Stimulated activated CD8-positive, alpha-beta memory T cell treated with anti-CD3 and anti-CD28 coated beads, Interleukin-2, amount 100 ng/mL, for 1 hour (primary cell): ENCODE data around the gene POLR3GL.
A peak's percentile ranks its signal among the peaks of the same experiment; 100 is the strongest.
"Not testable (repeated sequence)": the region's sequence is repeated elsewhere in the genome, so short reads cannot be mapped to it uniquely, and the experiment has no call there.

ENCODE experiments used
- DNase-seq, 2 donors: peaks; one replicate each; pipeline ENCODE4 v3.0.0-alpha.2; 2020; ENCODE audit warnings: low read depth in 2 of 2

The POLR3GL gene, protein sequence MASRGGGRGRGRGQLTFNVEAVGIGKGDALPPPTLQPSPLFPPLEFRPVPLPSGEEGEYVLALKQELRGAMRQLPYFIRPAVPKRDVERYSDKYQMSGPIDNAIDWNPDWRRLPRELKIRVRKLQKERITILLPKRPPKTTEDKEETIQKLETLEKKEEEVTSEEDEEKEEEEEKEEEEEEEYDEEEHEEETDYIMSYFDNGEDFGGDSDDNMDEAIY

DNA sequence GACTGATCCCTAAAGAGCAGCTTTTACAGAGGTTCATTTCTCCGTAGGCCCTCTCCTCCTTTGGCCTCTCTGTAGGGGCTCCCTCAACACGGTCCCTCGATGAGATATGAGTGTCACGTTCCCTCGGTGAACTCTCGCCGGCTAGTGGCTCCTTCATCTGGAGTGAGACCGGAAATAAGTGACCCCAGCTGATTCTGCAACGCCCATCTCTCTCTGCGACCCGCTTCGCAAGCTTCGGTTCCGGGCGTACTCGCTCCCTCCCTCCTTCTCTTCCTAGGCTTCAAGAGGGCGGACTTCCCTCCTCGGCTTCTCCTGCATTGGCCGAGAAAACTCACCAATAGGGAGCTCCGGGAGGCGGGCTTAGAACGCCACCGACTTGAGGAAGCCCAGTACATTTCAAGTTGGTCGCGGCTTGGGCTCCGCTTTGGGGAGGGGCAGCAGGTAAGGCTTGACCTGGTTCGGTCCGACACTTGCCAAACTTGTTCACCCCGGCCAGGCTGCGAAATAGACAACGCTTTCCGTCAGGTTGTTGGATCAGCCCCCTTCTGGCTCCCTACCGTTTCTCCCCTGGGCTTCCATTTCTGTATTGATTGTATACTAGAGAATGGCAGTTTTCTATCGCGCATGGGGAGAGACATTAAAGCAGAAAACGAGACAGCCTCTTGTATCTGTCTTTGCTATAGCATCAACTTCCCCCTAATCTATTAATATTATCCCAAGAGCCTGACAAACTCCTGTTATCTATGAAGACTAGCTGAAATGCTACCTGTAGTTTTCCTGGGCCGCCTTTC is at the start of gene POLR3GL, which contains the start of gene ANKRD34A:
Gene POLR3GL (plus strand): TSS at position 363 of the 791 bp plus-strand sequence. CDS start 10,176 bp downstream, outside the sequence.
Gene ANKRD34A (minus strand): TSS at position 248 of the 791 bp plus-strand sequence. CDS start 2,816 bp downstream, outside the sequence.
- peak; percentile 75 to 77 for DNase-seq

DNA sequence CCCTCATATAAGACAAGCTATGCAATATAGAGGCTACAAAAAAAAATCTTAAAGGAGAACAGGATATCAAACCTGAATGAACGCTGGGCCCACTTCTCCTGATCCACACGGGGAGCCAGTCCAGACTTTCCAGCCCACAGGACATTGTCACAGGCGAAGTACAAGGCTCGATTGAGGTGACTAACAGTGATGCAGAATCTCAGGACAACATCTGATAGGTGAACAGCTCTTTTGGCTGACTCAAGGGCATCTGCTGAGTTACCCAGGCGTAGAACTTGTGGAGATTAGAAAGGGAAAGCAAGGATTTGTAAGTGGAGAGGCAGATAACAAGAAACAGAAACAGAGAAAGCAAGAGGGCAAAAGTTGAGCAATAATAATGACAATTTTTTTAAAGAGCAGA is 47.7 kb upstream of the POLR3GL start:
- no peak for DNase-seq

DNA sequence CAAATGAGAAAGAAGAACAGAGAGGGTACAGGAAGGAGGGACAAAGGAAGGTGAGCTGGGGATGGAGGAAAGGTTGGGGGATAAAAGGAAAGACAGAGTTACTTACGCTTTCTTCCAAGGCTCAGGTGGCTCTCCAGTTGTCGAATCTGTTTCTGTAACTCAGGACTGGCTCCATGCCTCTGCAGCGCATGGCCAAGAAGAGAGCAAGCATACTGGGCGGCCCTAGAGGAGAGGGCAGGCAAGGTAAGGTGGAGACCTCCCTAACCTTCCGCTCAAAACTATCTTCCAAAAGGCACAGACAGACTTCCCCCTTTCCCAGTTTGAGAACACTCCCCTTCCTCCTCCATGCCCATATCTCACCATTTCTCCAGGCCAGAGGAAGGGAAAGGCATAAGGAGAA is 46.9 kb upstream of the POLR3GL start:
- DNase-seq, result no peak

DNA sequence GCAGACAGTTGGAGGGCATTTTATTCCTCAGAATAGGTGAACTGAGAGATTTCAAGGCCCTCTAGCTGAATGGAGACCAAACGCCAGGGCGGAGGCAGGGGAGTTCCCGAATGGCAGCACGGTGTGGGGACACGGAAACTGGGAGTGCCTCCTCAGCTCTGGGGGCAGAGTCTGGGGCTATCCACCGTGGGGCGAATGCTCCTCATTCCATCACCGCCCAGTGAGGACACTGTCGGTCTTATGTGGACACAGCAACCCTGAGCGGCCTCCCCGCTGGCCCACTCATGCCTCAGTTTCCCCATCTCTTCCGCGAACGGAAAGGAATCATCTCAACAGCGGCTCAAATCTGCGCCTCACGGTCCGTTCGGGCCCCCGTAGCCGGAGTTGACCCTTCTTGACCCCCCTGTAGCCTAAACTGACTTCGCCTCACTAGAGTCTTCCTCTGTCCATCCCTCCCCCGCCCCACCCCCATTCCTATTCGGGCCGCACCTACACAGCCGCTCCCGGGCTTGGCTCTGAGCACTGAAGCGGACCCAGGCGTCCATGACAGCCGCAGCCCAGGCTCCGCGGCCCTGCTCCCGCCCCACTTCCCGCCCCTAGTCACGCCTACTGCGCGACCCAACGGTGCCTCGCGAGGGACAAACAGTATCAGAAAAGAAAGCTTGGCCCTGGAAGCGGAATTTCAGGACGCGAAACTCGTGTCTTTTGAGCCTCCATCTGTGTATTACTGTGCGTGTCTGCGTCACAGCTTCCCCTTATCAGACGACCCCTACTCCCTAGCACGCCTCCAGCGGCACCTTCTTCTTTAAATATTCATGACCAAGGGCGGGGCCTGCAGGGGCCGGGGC is 46.1 kb upstream of the POLR3GL start, which contains the start of gene PEX11B:
Gene PEX11B (minus strand): TSS at position 574 of the 848 bp plus-strand sequence. CDS start 29 bp downstream, at position 545.
- peak; percentile 83 to 86 for DNase-seq

- no peak for DNase-seq
These were observed 45.2 kb upstream of the POLR3GL start for GRCh38 chr1:145918992-145919939.

DNA sequence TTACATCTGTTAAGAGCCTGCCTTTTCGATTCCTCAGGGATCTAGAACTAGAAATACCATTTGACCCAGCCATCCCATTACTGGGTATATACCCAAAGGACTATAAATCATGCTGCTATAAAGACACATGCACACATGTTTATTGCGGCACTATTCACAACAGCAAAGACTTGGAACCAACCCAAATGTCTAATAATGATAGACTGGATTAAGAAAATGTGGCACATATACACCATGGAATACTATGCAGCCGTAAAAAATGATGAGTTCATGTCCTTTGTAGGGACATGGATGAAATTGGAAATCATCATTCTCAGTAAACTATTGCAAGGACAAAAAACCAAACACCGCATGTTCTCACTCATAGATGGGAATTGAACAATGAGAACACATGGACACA is 44.2 kb upstream of the POLR3GL start:
- not testable (repeated sequence) for DNase-seq

GRCh38 chr1:145922266-145922665 is 42.2 kb upstream of the POLR3GL start:
- no peak for DNase-seq

GRCh38 chr1:145926686-145927062 is 37.8 kb upstream of the POLR3GL start:
- DNase-seq, result peak in 1 of 2 donors; percentile 12

- peak; percentile 83 to 85 for DNase-seq
These were observed 37.2 kb upstream of the POLR3GL start, which contains the start of gene RBM8A for GRCh38 chr1:145927063-145927886. Gene RBM8A, minus strand, starts transcription at chr1:145927484. Its CDS starts 58 bp downstream, at chr1:145927426.

DNA sequence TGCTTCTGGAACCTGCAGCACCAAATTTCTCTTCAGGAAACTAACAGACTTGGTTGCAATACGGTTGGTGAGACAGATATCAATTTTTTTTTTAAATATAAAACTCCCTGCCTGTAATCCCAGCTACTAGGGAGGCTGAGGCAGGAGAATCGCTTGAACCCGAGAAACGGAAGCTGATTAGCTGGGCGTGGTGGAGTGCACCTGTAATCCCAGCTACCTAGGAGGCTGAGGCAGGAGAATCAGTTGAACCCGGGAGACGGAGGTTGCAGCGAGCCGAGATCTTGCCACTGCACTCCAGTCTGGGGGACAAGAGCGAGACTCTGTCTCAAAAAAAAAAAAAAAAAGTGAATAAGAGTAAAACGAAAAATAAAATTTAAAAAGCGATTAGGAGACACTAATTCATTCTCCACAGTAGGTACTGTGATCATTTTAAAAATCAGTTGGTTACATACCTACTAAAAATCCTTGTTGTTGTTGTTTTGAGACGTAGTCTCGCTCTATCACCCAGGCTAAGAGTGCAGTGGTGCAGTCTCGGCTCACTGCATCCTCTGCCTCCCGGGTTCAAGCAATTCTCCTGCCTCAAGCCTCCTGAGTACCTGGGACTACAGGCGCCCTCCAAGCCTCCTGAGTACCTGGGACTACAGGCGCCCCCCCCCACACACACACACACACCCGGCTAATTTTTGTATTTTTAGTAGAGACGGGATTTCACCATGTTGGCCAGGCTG is 36.4 kb upstream of the POLR3GL start:
- no peak for DNase-seq

DNA sequence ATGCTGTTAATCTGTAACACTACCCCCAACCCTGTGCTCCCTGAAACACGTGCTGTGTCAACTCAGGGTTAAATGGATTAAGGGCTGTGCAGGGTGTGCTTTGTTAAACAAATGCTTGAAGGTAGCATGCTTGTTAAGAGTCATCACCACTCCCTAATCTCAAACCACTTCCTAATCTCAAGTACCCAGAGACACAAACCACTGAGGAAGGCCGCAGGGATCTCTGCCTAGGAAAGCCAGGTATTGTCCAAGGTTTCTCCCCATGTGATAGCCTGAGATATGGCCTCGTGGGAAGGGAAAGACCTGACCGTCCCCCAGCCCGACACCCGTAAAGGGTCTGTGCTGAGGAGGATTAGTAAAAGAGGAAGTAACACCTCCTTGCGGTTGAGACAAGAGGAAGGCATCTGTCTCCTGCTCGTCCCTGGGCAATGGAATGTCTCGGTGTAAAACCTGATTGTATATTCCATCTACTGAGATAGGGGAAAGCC is 31.9 kb upstream of the POLR3GL start:
- not testable (repeated sequence) for DNase-seq

DNA sequence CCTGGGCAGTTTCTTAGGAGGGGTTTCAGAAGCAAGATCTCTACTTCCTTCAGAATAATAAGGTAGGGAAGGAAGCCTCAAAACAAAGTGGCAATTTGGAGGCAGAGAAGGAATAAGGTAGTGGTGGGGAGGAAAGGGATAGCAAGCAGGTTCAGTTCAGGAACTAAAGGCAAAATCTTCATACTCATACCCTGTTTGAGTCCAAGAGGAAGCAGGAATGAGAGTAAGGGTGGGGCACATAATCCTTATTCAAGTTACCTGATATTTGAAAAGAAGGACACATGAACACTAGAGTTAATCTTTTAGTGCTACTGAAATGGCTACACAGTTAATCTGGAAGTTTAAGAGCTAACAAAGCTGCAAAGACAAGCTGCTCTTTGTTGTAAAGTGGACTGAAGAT is 28.8 kb upstream of the POLR3GL start:
- no peak for DNase-seq

GRCh38 chr1:145936247-145936646 is 28.2 kb upstream of the POLR3GL start:
- DNase-seq, result no peak

GRCh38 chr1:145937436-145937835 is 27.1 kb upstream of the POLR3GL start:
- DNase-seq, result no peak

GRCh38 chr1:145942405-145942804 is 22.1 kb upstream of the POLR3GL start:
- no peak for DNase-seq

GRCh38 chr1:145942871-145943270 is 21.6 kb upstream of the POLR3GL start:
- DNase-seq, result no peak

GRCh38 chr1:145944532-145944931 is 20.0 kb upstream of the POLR3GL start:
- DNase-seq, result no peak

GRCh38 chr1:145946477-145946986 is 18.0 kb upstream of the POLR3GL start:
- no peak for DNase-seq

DNA sequence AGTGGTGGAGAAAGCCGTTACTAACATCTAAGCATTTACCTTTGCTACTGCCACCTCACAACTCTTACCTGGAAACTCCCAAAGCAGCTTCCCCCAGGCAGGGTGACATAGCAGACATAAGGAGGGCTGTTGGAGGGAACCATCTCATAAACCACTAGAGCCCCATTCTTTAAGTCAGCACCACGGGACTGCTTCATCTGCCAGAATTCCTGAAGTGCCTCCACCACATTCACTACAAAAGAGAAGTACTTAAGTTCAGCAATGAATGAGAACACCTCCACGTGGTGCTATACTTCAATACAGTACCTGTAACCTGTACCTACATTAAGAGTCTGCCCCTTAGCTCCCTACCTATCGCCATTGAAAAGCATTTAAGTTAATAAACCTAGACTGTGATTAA is 16.9 kb upstream of the POLR3GL start:
- DNase-seq, result no peak
